ENCODE measurements around the gene MKRN2OS. TPM values are rescaled to one million over a fixed set of nuclear protein-coding genes. Genes with fewer than 3 reads are reported as not detected.

The MKRN2OS gene
- total RNA-seq = not detected in 2 replicates
- polyA plus RNA-seq = not detected in 2 replicates
- not detected in 2 replicates for polyA plus RNA-seq (2011; cell fraction: cytosol; rRNA removed)
- not detected in 2 replicates for polyA plus RNA-seq (2011; cell fraction: nucleus; rRNA removed)
- polyA plus RNA-seq (2012) = not detected in 2 replicates
- polyA minus RNA-seq = not detected in 2 replicates
- not detected for polyA minus RNA-seq (2011; cell fraction: cytosol; rRNA and poly(A)+ RNA removed)
- polyA minus RNA-seq (2011; cell fraction: nucleus; rRNA and poly(A)+ RNA removed) = not detected in 2 replicates
- not detected for Bru-seq, nascent RNA
- BruChase-seq, experiment 1, labeled RNA remaining after a 6-hour chase = not detected
- percentile 12 among the genes with signal in this experiment for BruChase-seq, experiment 2, labeled RNA remaining after a 2-hour chase
- long read RNA-seq, partial matches to known transcripts = 0 of 1 reads
- long read RNA-seq, other reads (novel, unspliced or antisense) = 1 of 1 reads

GRCh38 chr3:12545473-12545791 lies at the start of gene MKRN2OS:
MKRN2OS (minus strand) TSS chr3:12545499; CDS start chr3:12545464, 35 bp downstream.
- FAIRE-seq (no peak), DNase-seq (ENCODE audit: low read depth, low spot score) (no peak)
- Histone ChIP-seq H3K4me3 (replicated peaks in 1 of 3; ENCODE audit: insufficient read depth in 1 of 3, low read depth in 1 of 3, low read length in 3 of 3) (no peak within 1 kb of the TSS), H3K79me2 (ENCODE audit: control insufficient read depth, insufficient read depth, low read length) (no peaks in the 10 kb centered on the region), H3K27me3 (ENCODE audit: control insufficient read depth in 2 of 2, insufficient read depth in 2 of 2, low read length in 2 of 2) (no peaks in the 10 kb centered on the region), H3K27ac (ENCODE audit: insufficient read depth, low read depth, low read length) (no peak within 1 kb of the TSS), H4K20me1 (replicated peaks; ENCODE audit: control insufficient read depth, extremely low read depth, insufficient read depth, low read length) (no peaks in the 10 kb centered on the region), H2AFZ (ENCODE audit: low read depth, low read length) (no peak within 1 kb of the TSS), H3K9me1 (replicated peaks; ENCODE audit: control insufficient read depth, extremely low read depth, insufficient read depth, low read length) (no peaks in the 10 kb centered on the region), H3K9ac (replicated peaks; ENCODE audit: extremely low read depth, insufficient read depth, low read length) (no peak within 1 kb of the TSS), H3K4me2 (ENCODE audit: insufficient read depth, low read length) (no peak within 1 kb of the TSS), H3K36me3 (ENCODE audit: control insufficient read depth in 2 of 2, extremely low read depth in 1 of 2, insufficient read depth in 2 of 2, low read length in 2 of 2) (no peaks in the 10 kb centered on the region), H3K4me1 (ENCODE audit: control insufficient read depth, extremely low read depth, insufficient read depth, low read length) (no peaks in the 10 kb centered on the region), H3K9me3 (replicated peaks; ENCODE audit: control insufficient read depth, insufficient read depth, low read length) (no peaks in the 10 kb centered on the region)
- no TSS peak for BruUV-seq (replicated peaks)
- ChIA-PET CTCF (interaction anchor here (0.8 to 1.2 kb wide), 2 partner anchors 16 to 49 kb away, joined by 3 to 5 read pairs; no protein-coding TSS in a partner anchor), POLR2A (interaction anchor here (1.0 kb wide), 1 partner anchor 8 kb away, joined by 3 read pairs; no protein-coding TSS in a partner anchor)
- dilution Hi-C loops (cut with MboI; ENCODE audit: extremely low pct_ligation_motif_present, low sequenced_read_pairs) = no loop called here
- no peak for TF ChIP-seq MAX (IDR thresholded peaks at IDR 0.05; ENCODE audit: insufficient read depth, insufficient read length)
- TF ChIP-seq MYC (IDR thresholded peaks at IDR 0.05; ENCODE audit: low read depth, low read length) = no peak
- TF ChIP-seq GATA2 (IDR thresholded peaks at IDR 0.05; ENCODE audit: insufficient read depth, insufficient read length, low read depth, low read length) = no peak
- no peak for TF ChIP-seq POLR2AphosphoS5 (IDR thresholded peaks at IDR 0.05; ENCODE audit: insufficient read depth, low read depth, low read length)
- TF ChIP-seq JUN (IDR thresholded peaks at IDR 0.05; ENCODE audit: borderline replicate concordance, insufficient read depth, insufficient read length, low read depth) = no peak
- TF ChIP-seq POLR2A (IDR thresholded peaks at IDR 0.05; ENCODE audit: low read depth, low read length) = no peak
- TF ChIP-seq EZH2 (IDR thresholded peaks at IDR 0.05; ENCODE audit: borderline replicate concordance, low read depth, low read length, severe bottlenecking) = no peak
- TF ChIP-seq CTCF (IDR thresholded peaks at IDR 0.05; ENCODE audit: extremely low read depth in 1 of 2, insufficient read depth in 1 of 2, low read depth in 1 of 2, low read length in 2 of 2) = no peak
- TF ChIP-seq FOS (IDR thresholded peaks at IDR 0.05; ENCODE audit: borderline replicate concordance, insufficient read depth, low read length) = no peak
- intact Hi-C loops (cut with micrococcal nuclease) = no loop called here

Data from endothelial cell of umbilical vein (primary cell).